HG03442 (cell line): ENCODE results near the gene TEX14.

Experiments
- ATAC-seq: cut with Tn5 transposase; IDR thresholded peaks from one replicate; pipeline ENCODE4 v1.9.1; 2021; ENCODE audit warnings: mild to moderate bottlenecking, moderate library complexity; ENCODE audit not compliant: unreplicated experiment

TEX14 gene

GRCh38 chr17:58691701-58692238 is at the start of gene TEX14:
Gene TEX14, minus strand, starts transcription at chr17:58692045. Its CDS starts 40,044 bp downstream, at chr17:58652001.
- ATAC-seq = no peak

DNA sequence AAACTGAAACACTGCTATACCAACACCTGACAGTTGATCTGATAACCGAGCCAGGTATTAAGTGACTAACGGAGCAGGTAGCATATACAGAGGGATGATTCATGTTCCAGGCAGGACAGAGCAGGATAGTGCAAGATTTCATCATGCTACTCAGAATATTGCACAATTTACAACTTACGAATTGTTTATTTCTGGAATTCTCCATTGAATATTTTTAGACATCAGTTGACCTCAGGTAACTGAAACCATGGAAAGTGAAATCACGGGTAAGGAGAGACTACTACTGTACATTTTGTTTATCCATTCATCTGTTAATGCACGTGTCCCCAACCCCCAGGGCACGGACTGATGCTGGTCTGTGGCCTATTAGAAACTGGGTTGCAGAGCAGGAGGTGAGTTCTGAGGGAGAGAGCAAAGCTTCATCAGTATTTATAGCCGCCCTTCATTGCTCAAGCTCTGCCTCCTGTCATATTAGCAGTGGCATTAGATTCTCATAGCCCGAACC is 49.3 kb upstream of the TEX14 start:
- no peak for ATAC-seq

GRCh38 chr17:58734811-58735210 is 43.0 kb upstream of the TEX14 start:
- ATAC-seq = no peak

GRCh38 chr17:58734040-58734439 is 42.2 kb upstream of the TEX14 start:
- no peak for ATAC-seq

DNA sequence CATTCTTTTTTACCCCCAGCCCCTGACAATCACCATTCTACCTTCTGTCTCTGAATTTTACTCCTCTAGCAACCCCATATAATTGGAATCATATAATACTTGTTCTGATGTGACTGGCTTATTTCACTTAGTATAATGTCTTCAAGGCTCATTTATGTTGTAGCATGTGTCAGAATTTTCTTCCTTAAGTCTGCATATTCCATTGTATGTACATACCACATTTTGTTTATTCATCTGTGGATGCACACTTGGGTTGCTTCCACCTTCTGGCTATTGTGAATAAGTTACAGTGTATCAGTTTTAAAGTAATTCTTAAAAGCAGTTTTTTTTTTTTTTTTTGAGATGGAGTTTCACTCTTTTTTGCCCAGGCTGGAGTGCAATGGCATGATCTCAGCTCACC is 39.1 kb upstream of the TEX14 start:
- no peak for ATAC-seq

GRCh38 chr17:58728798-58729197 is 37.0 kb upstream of the TEX14 start:
- ATAC-seq = no peak

DNA sequence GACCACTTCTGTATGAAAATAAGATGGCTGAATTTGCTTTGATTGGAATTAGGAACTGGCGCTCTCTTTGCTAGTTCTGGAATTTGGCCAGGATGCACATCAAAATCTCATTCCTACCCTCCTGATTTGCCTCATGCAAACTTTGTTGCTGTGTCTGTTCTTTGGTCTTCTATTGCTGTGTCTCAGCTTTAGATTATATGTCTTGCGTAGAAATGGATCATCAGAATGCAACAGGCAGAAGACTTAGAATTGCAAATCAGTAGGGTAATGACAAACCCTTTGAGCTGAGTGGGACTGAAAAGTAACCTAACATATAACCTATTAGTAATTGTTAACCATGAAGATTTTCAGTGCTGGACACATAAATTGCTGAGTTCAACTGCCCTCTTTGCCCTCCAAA is 30.9 kb upstream of the TEX14 start:
- no peak for ATAC-seq

DNA sequence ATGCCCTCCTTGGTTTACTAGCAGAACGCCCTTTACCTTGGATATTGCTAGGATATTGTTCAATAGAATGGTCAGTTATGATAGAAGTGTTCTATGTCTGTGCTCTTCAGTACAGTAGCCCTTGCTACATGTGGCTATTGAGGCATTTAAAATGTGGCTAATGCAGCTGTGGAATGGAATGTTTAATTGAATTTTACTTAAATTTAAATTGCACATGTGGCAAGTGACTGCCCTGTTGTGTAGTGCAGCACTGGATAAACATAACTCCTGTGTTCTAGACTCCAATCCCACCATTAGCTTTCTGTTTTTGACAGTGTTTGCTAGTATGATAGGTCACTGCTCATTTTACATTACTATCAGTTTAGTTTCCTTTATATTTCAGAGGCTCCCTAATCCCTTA is 30.4 kb upstream of the TEX14 start:
- ATAC-seq = no peak

- no peak for ATAC-seq
Measured at GRCh38 chr17:58710948-58711552, 19.2 kb upstream of the TEX14 start.

DNA sequence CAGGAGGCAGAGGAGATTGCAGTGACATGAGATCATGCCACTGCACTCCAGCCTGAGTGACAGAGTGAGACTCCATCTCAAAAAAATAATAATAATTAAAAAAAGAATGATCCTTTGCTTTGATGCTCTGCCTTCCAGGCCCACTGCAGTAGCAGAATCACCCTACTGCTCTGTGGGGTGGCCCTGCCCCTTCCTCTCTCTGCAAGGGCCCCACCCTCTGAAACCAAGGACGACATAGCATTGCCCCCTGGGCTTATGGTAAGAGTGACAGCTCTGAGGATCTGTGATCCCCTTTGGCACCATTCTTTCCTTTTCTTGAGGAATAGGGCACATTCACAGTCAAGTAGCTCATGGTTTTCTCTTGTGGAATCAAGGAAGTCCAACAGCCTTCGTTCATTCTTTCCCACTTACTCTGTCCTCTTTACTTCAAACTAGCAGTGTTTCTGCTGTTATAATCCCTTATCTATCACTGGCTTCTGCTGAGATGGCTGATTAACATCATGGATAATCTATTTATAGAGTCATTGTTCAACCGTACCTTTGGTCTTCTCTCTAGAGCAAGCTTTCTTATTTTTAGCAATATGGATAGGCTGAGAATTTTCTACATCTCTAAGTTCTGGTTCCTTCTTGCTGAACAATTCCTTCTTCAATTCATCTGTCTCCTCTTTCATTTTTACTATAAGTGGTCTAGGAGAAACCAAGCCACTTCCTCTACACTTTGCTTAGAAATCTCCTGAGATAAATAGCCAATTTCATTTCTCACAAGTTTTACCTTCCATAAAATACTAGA is 14.7 kb upstream of the TEX14 start:
- no peak for ATAC-seq

DNA sequence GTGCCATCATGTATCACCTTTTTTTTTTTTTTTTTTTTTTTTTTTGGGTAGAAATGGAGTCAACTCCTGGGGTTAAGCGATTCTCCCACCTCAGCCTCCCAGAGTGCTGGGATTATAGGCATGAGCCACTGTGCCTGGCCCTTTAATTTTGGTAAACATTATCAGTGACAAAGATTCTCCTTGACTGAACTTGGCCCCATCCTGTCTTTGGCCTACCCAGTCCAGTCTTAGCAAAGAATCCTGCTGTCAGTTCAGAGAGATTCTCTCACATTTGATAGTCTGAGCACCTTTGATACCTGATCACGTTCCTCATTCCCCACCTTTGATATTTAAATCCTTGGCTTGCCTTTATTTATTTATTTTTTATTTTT is 12.1 kb upstream of the TEX14 start:
- no peak for ATAC-seq

DNA sequence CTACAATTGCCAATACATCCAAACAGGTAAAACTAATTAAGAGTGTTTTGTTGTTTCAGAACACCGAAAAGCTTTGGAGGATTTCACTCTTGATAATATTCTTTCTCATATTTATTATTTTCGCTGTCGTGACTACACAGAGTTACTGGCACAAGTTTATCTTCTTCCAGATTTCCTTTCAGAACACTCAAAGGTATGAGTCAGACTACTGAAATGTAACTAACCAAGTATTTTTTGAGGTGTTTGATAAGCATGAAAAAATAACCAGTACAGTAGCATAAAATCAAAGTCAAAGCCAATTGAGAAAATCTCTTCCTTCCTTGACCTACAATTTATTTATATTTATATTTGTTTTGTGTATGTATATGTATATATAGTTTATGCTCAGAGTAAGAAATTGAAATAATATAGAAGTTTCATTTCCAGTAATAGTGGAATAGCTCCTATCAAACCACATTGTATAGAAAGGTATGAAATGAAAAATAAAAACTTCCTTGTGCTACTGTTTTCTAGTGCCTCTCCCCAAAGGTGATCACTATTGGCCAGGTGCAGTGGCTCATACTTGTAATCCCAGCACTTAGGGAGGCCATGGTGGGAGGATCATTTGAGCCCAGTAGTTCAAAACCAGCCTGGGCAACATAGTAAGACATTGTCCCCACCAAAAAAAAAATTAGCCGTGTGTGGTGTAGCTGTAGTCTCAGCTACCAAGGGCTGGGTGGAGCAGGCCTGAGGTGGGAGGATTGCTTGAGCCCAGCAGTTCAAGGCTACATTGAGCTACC is 11.5 kb upstream of the TEX14 start:
- no peak for ATAC-seq

DNA sequence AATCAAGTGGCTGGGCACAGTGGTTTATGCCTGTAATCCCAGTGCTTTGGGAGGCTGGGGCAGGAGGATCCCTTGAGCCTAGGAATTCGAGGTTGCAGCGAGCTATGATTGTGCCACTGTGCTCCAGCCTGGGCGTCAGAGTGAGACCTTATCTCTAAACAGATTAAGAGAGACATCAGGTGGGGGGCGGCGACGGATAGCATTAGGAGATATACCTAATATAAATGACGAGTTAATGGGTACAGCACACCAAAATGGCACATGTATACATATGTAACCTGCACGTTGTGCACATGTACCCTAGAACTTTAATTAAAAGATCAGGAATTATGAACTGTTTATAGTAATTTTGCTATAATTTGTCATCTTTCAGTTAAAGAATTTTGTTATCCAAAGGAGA is 10.9 kb upstream of the TEX14 start:
- no peak for ATAC-seq

GRCh38 chr17:58702045-58702476 is 10.2 kb upstream of the TEX14 start:
- ATAC-seq = peak; percentile 70

DNA sequence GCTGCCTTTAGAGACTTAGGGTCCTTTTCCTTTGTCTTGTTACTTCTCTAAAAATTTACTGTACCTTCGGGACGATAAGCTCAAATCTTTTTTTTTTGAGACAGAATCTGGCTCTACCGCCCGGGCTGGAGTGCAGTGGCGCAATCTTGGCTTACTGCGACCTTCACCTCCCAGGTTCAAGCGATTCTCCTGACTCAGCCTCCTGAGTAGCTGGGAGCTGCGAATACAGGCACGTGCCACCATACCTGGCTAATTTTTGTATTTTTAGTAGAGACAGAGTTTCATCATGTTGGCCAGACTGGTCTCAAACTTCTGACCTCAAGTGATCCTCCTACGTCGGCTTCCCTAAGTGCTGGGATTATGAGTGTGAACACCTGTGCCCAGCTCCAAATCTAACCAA is 7.9 kb upstream of the TEX14 start:
- ATAC-seq = no peak

- no peak for ATAC-seq
Measured at GRCh38 chr17:58694826-58695225, 3.0 kb upstream of the TEX14 start.

DNA sequence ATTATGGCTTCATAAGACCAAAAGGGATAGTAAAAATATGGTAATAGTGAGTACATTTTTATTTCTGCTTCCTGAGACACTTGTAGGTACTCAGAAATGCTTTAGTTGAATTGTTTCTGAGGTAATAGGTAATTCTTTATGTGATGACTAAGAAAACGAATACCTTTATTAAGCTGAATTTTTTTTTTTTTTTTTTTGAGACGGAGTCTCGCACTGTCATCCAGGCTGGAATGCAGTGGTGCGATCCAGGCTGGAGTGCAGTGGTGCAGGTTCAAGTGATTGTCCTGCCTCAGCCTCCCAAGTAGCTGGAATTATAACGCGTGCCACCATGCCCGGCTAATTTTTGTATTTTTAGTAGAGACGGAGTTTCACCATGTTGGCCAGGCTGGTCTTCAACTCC is 2.5 kb upstream of the TEX14 start:
- ATAC-seq = no peak

DNA sequence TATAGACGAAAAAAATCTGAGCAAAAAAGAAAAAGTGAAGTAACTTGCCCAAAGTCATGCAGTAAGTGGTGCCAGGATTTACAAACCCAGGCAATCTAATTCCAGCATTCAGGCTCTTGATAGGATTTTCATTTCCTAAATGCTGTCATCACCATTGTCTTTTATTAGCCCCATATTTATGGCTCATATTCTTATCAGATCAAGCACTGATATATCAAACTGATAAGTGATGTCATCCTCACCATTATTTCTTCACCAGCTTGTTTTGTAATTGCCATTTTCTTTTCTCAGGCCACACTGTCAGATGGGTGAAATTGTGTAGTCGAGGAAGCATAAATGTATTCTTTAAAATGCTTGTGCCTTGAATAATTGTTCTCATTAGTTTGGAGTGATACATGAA is 1.9 kb upstream of the TEX14 start:
- no peak for ATAC-seq

DNA sequence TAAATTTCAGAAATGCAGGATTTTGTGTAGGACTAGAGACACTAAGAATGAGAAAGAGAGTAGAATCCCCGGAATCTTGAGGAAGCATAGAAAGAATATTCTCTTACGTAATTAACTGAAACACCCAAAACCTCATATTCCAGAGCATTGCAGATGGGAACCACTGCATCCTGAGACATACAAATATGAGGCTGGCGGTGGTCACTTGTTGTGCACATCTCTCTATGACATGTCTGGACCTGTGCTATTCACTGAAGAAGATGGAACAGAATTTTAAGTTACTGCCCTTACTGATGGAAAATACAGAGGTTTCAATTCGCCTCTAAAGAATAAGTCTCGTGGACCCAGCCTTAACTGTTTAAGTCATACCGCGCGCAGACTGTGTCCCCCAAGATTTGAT is 1.4 kb upstream of the TEX14 start:
- ATAC-seq = no peak

GRCh38 chr17:58692239-58693055 is 602 bp upstream of the TEX14 start, which contains the start of gene RAD51C:
Gene RAD51C, plus strand, starts transcription at chr17:58692602. Its CDS starts 42 bp downstream, at chr17:58692644.
- peak; percentile 96 for ATAC-seq
